ENCODE measurements around the gene AOC2.

The AOC2 gene, protein sequence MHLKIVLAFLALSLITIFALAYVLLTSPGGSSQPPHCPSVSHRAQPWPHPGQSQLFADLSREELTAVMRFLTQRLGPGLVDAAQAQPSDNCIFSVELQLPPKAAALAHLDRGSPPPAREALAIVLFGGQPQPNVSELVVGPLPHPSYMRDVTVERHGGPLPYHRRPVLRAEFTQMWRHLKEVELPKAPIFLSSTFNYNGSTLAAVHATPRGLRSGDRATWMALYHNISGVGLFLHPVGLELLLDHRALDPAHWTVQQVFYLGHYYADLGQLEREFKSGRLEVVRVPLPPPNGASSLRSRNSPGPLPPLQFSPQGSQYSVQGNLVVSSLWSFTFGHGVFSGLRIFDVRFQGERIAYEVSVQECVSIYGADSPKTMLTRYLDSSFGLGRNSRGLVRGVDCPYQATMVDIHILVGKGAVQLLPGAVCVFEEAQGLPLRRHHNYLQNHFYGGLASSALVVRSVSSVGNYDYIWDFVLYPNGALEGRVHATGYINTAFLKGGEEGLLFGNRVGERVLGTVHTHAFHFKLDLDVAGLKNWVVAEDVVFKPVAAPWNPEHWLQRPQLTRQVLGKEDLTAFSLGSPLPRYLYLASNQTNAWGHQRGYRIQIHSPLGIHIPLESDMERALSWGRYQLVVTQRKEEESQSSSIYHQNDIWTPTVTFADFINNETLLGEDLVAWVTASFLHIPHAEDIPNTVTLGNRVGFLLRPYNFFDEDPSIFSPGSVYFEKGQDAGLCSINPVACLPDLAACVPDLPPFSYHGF

DNA sequence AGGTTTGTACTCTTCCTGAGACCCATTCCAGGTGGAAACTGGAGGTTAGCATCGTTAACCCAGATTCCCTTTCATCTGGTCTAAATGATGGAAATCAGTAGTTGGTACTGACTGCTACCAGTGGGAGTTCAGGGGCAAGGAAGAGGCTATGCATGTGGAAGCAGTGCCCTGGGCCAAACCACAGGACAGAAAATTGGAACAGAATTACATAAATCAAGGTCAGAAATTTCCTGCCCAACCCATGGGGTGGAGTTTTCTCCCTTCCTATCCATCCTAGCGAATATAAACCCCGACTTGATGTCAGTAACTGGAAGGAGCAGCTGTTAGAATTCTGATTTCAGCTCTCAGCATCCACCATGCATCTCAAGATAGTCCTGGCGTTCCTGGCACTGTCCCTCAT, at the start of gene AOC2:
Gene AOC2 (plus strand): TSS at position 310 of the 400 bp plus-strand sequence. CDS start 47 bp downstream, at position 357.
- no peaks in the 10 kb centered on the region for H3K9me2 ChIP-seq (ENCODE audit: low read depth, low read length)
- no peaks in the 10 kb centered on the region for H3F3A ChIP-seq (ENCODE audit: insufficient read depth, low read length)
- no peak within 1 kb of the TSS for H3K4me3 ChIP-seq (ENCODE audit: low read depth, low read length, poor library complexity, severe bottlenecking)
- H3K9ac ChIP-seq (ENCODE audit: low read length): no peak within 1 kb of the TSS
- H3K79me2 ChIP-seq (ENCODE audit: insufficient read depth, low read length): no peaks in the 10 kb centered on the region
- no peak within 1 kb of the TSS for H3K4me2 ChIP-seq (ENCODE audit: low read length)
- no peak for TF ChIP-seq CTCF (IDR thresholded peaks at IDR 0.05; ENCODE audit: low read length)
- no peak for TF ChIP-seq EZH2 (IDR thresholded peaks at IDR 0.05; ENCODE audit: borderline replicate concordance, low read length)
- H3K27ac ChIP-seq (ENCODE audit: low read depth, low read length, poor library complexity, severe bottlenecking): no peak within 1 kb of the TSS
- no peaks in the 10 kb centered on the region for H4K20me1 ChIP-seq (ENCODE audit: insufficient read depth, low read length)
- no peak within 1 kb of the TSS for H2AFZ ChIP-seq (ENCODE audit: low read length)
- no peaks in the 10 kb centered on the region for H3K9me3 ChIP-seq (ENCODE audit: low read length)
- no peaks in the 10 kb centered on the region for H3K4me1 ChIP-seq (ENCODE audit: insufficient read depth, low read length, severe bottlenecking)
- no peaks in the 10 kb centered on the region for H3K27me3 ChIP-seq (ENCODE audit: insufficient read depth, low read length)
- H3K36me3 ChIP-seq (ENCODE audit: insufficient read depth, low read length): peaks cover 66% of the 10 kb centered on the region

- no peaks in the 10 kb centered on the region for H3K36me3 ChIP-seq (ENCODE audit: insufficient read depth, low read length)
These were observed 49.3 kb upstream of the AOC2 start for GRCh38 chr17:42795061-42795460.

DNA sequence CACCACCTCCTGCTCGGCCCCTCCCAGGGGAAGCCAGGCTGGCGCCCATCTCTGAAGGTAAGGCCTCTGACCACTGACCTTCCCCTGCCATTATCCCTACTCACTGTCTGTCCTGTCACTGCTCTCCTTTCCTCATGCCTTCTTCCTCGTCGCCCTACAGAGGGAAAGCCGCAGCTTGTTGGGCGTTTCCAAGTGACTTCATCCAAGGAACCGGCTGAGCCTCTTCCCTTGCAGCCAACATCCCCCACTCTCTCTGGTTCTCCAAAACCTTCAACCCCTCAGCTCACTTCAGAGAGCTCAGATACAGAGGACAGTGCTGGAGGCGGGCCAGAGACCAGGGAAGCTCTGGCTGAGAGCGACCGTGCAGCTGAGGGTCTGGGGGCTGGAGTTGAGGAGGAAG, 48.9 kb upstream of the AOC2 start:
- Histone ChIP-seq H3K9me3 (ENCODE audit: low read length) (no peaks in the 10 kb centered on the region), H3K79me2 (ENCODE audit: insufficient read depth, low read length) (no peaks in the 10 kb centered on the region), H3K4me1 (ENCODE audit: insufficient read depth, low read length, severe bottlenecking) (peaks cover 15% of the 10 kb centered on the region), H3K27ac (ENCODE audit: low read depth, low read length, poor library complexity, severe bottlenecking) (no peak overlapping the region), H3K9ac (ENCODE audit: low read length) (no peak overlapping the region), H3K36me3 (ENCODE audit: insufficient read depth, low read length) (no peaks in the 10 kb centered on the region), H2AFZ (ENCODE audit: low read length) (no peak overlapping the region), H4K20me1 (ENCODE audit: insufficient read depth, low read length) (no peaks in the 10 kb centered on the region), H3K9me2 (ENCODE audit: low read depth, low read length) (no peaks in the 10 kb centered on the region), H3K4me2 (ENCODE audit: low read length) (no peak overlapping the region), H3K27me3 (ENCODE audit: insufficient read depth, low read length) (no peaks in the 10 kb centered on the region), H3K4me3 (ENCODE audit: low read depth, low read length, poor library complexity, severe bottlenecking) (no peak overlapping the region), H3F3A (ENCODE audit: insufficient read depth, low read length) (no peaks in the 10 kb centered on the region)
- TF ChIP-seq CTCF (IDR thresholded peaks at IDR 0.05; ENCODE audit: low read length): no peak
- TF ChIP-seq EZH2 (IDR thresholded peaks at IDR 0.05; ENCODE audit: borderline replicate concordance, low read length): no peak

More at GRCh38 chr17:42795061-42795460, 49.3 kb upstream of the AOC2 start:
- no peaks in the 10 kb centered on the region for H3K9me2 ChIP-seq (ENCODE audit: low read depth, low read length)
- no peaks in the 10 kb centered on the region for H3K27me3 ChIP-seq (ENCODE audit: insufficient read depth, low read length)
- H4K20me1 ChIP-seq (ENCODE audit: insufficient read depth, low read length): no peaks in the 10 kb centered on the region
- no peak overlapping the region for H2AFZ ChIP-seq (ENCODE audit: low read length)
- no peaks in the 10 kb centered on the region for H3K79me2 ChIP-seq (ENCODE audit: insufficient read depth, low read length)
- H3F3A ChIP-seq (ENCODE audit: insufficient read depth, low read length): no peaks in the 10 kb centered on the region
- H3K4me3 ChIP-seq (ENCODE audit: low read depth, low read length, poor library complexity, severe bottlenecking): no peak overlapping the region
- H3K9ac ChIP-seq (ENCODE audit: low read length): no peak overlapping the region
- H3K4me1 ChIP-seq (ENCODE audit: insufficient read depth, low read length, severe bottlenecking): peaks cover 15% of the 10 kb centered on the region
- H3K4me2 ChIP-seq (ENCODE audit: low read length): no peak overlapping the region
- H3K9me3 ChIP-seq (ENCODE audit: low read length): no peaks in the 10 kb centered on the region
- H3K27ac ChIP-seq (ENCODE audit: low read depth, low read length, poor library complexity, severe bottlenecking): no peak overlapping the region
- TF ChIP-seq CTCF (IDR thresholded peaks at IDR 0.05; ENCODE audit: low read length): no peak
- no peak for TF ChIP-seq EZH2 (IDR thresholded peaks at IDR 0.05; ENCODE audit: borderline replicate concordance, low read length)

Measured in OCI-LY1 (cell line).